ENCODE results near the gene MYZAP. TPM values are rescaled to one million over a fixed set of nuclear protein-coding genes. Genes with fewer than 3 reads are reported as not detected.

The MYZAP gene
- total RNA-seq, 1 donor from 2014 or later, result not detected

DNA sequence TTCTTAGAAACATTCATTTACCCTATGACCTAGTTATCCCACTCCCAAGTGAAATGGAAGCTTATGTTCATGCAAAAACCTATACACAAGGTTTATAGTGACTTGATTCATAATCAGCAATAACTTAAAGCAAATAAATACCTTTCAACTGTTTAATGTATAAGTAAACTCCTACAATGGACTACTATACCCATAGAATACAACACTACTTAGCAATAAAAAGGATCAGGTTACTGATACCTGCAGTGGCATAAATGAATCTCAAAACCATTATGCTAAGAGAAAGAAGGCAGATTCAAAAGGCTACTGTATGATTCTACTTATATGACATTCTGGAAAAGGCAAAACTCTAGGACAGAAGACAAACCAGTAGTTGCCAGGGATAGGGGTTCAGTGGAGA lies 106.5 kb downstream of the MYZAP start:
- peaks cover 35% of the 10 kb centered on the region for H3K27me3 Mint-ChIP-seq
- no peak overlapping the region for H3K4me3 Mint-ChIP-seq
- intact Hi-C loops (cut with micrococcal nuclease), result no loop called here
- no peaks in the 10 kb centered on the region for H3K36me3 Mint-ChIP-seq (ENCODE audit: low read depth)
- no peak overlapping the region for H3K27ac Mint-ChIP-seq
- DNase-seq, result no peak
- no peaks in the 10 kb centered on the region for H3K9me3 Mint-ChIP-seq
- H3K4me1 Mint-ChIP-seq, result peaks cover 6% of the 10 kb centered on the region

DNA sequence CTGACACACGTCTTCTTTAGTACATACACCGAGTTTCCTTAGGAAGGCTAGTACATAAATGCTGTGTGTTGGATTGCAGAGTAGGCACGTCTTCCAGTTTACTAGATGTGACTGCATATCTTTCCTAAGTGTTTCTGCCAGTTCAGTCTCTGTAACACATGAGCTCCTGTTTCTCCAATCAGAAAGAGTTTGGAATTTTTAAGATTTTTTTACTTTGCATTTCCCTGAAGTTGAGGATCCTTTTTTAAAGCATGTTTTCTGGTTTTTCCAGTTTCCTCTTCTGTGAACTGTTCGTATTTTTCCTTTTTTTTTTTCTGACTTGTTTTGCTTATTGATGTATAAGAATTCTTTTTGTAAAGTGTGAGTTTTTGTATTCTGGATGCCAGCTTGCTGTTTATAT lies 107.3 kb downstream of the MYZAP start:
- no peak for DNase-seq
- H3K27ac Mint-ChIP-seq, result no peak overlapping the region
- peaks cover 35% of the 10 kb centered on the region for H3K27me3 Mint-ChIP-seq
- intact Hi-C loops (cut with micrococcal nuclease), result no loop called here
- no peak overlapping the region for H3K4me3 Mint-ChIP-seq
- H3K36me3 Mint-ChIP-seq (ENCODE audit: low read depth), result no peaks in the 10 kb centered on the region
- no peaks in the 10 kb centered on the region for H3K9me3 Mint-ChIP-seq
- peaks cover 12% of the 10 kb centered on the region for H3K4me1 Mint-ChIP-seq

DNA sequence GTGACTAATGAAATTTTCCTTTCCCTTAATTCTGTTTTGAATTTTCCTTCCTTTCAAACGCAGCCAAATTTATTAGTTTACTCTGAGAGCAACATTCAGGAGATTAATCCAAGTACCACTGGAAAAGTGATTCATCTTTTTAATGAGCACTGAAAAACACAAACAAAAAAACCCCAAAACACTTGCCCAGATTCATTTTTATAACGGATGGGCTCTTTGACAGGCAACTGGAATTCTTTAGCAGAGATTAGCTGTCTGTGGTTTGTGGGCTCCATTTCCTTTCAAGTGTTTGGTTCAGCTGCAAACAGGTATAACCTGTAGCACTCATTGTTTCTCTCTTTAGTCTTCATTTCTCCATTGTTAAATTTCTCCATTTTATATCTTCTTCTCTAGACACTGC lies 111.7 kb downstream of the MYZAP start:
- Mint-ChIP-seq H3K4me1 (peaks cover 35% of the 10 kb centered on the region), H3K27me3 (peaks cover 16% of the 10 kb centered on the region), H3K9me3 (no peaks in the 10 kb centered on the region), H3K36me3 (ENCODE audit: low read depth) (peaks cover 5% of the 10 kb centered on the region), H3K27ac (no peak overlapping the region), H3K4me3 (no peak overlapping the region)
- DNase-seq, result peak; percentile 71
- intact Hi-C loops (cut with micrococcal nuclease), result no loop called here

DNA sequence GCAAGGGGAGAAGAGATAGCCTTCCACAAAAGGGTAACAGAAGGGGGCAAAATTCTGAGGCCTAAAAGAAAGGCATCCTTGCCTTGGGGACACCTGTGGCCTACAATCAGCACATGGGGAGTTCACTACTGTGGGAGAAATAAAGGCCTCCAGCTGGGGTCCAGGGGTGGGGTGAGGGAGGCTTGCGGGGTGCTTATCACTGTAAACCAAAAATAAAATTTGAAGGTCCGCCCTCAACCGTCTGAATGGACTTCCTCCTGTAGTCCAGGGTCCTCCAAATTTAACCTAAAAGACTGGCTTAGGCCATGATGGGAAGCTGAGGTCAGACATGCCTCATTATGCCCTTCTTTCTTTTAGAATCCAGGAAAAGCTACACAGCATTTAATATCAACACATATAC lies 112.7 kb downstream of the MYZAP start:
- H3K36me3 Mint-ChIP-seq (ENCODE audit: low read depth), result peaks cover 14% of the 10 kb centered on the region
- intact Hi-C loops (cut with micrococcal nuclease), result no loop called here
- H3K4me3 Mint-ChIP-seq, result no peak overlapping the region
- no peak overlapping the region for H3K27ac Mint-ChIP-seq
- peaks cover 11% of the 10 kb centered on the region for H3K27me3 Mint-ChIP-seq
- no peaks in the 10 kb centered on the region for H3K9me3 Mint-ChIP-seq
- peaks cover 42% of the 10 kb centered on the region for H3K4me1 Mint-ChIP-seq
- DNase-seq, result peak; percentile 48

DNA sequence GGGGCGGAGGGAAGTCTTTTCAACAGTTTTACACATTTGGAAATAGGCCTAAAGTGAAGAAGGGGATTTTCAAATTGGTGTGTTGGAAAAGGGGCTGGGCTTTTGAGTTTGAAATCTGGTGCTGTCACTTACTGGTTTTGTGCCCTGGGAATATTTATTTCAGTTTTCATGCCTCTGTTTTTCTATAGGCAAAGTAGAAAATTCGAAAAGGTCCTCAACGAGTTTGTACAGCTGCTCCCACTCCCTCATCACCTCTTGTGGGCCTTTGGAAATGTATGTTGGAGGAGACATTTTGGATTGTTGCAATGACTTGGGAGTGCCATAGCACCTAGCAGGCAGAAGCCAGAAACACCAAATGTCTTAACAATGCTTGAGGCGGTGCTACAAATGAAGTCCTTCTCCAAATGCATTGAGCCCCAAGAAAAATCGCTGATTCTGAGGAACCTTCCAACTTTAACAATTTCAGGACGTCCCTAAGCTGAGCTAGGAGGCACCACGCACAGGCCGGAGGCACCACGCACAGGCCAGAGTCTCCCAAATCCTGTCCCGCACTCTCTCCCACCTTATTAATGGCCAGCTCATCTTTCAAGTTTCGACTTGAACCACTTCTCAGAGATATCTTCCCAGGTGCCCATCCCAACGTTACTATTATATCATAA lies 114.2 kb downstream of the MYZAP start:
- H3K4me3 Mint-ChIP-seq, result peak overlapping the region; percentile 88
- no peaks in the 10 kb centered on the region for H3K9me3 Mint-ChIP-seq
- H3K36me3 Mint-ChIP-seq (ENCODE audit: low read depth), result peaks cover 25% of the 10 kb centered on the region
- H3K27me3 Mint-ChIP-seq, result peaks cover 8% of the 10 kb centered on the region
- peaks cover 51% of the 10 kb centered on the region for H3K4me1 Mint-ChIP-seq
- peak overlapping the region; percentile 66 for H3K27ac Mint-ChIP-seq
- intact Hi-C loops (cut with micrococcal nuclease), result loop anchor here (1.0 to 5.0 kb wide), 2 partner anchors 145 to 1046 kb away; no protein-coding TSS in a partner anchor
- DNase-seq, result no peak

DNA sequence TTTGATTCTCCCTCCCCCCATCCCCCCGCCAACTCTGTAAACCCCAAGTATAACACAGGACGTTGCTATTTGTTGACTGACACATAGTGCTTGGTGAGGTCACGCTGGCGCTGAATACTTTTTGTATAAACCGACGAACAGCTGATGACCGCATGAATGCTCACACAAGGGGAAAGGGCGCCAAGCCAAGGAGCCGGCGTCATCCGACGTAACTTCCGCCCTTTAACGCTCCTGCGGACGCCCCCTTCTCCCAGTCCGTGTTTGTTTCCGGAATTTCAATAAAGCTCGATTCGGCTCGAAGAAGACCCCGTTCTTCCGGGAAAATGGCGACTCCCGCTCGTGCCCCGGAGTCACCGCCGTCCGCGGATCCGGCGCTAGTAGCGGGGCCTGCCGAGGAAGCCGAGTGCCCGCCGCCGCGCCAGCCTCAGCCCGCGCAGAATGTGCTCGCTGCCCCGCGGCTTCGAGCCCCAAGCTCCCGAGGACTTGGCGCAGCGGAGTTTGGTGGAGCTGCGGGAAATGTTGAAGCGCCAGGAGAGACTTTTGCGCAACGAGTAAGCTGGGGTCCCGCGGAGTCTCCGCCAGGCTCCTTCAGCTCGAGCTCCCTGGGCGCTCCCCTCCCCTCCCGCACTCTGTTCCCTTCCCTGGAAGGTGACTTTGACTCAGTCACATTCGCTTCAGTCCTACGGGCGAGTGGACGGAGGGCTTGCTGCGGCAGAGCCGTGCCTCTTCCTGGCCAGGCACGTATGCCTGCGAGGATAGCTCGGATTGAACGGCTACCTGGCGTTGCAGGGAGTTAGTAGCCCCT lies 114.9 kb downstream of the MYZAP start, which contains the start of gene POLR2M:
Gene POLR2M, plus strand, starts transcription at position 310 of the 805 bp plus-strand sequence. Its CDS starts 129 bp downstream, at position 439.
- H3K4me3 Mint-ChIP-seq, result peak within 1 kb of the TSS; percentile 88
- DNase-seq, result peak; percentile 96
- intact Hi-C loops (cut with micrococcal nuclease), result loop anchor here (1.0 to 5.0 kb wide), 2 partner anchors 145 to 1046 kb away; no protein-coding TSS in a partner anchor
- H3K36me3 Mint-ChIP-seq (ENCODE audit: low read depth), result peaks cover 32% of the 10 kb centered on the region
- H3K27me3 Mint-ChIP-seq, result peaks cover 4% of the 10 kb centered on the region
- peak within 1 kb of the TSS; percentile 66 for H3K27ac Mint-ChIP-seq
- H3K9me3 Mint-ChIP-seq, result no peaks in the 10 kb centered on the region
- H3K4me1 Mint-ChIP-seq, result peaks cover 58% of the 10 kb centered on the region

DNA sequence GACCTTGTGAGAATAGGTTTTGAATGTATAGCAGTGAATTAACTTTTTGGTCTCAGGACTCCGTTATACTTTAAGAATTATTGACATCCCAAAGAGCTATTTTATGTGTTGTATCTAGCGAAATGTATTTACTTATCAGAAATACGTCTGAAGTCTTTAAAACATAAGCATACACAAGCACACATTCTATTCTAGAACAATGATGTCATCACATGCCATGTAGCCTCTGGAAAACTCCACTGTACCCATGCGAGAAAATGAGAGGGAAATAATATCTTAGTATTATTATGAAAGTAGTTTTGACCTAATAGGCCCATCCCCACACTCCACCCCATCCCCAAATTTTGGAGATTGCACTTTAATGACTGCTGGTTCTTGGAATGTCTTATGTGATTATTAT lies 116.3 kb downstream of the MYZAP start:
- Mint-ChIP-seq H3K27ac (no peak overlapping the region), H3K4me1 (peaks cover 60% of the 10 kb centered on the region), H3K4me3 (peak overlapping the region; percentile 88), H3K27me3 (no peaks in the 10 kb centered on the region), H3K36me3 (ENCODE audit: low read depth) (peaks cover 43% of the 10 kb centered on the region), H3K9me3 (no peaks in the 10 kb centered on the region)
- DNase-seq, result peak; percentile 27
- intact Hi-C loops (cut with micrococcal nuclease), result loop anchor here (5.0 kb wide), 1 partner anchor 1044 kb away; no protein-coding TSS in a partner anchor

DNA sequence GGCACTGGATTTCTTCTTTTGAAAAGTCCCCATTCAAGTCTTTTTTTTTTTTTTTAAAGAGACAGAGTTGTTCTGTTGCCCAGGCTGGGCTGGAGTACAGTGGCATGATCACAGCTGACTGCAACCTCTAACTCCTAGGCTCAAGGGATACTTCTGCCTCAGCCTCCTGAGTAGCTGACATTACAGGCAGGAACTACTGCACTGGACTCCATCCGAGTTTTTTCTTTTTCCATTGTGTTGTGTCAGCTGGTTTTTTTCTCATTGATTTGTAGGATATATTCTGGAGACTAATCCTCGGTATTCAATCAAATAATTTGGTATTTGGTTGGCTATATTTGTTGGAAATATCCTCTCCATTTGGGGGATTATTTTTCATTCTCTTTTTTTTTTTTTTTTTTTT lies 126.6 kb downstream of the MYZAP start:
- Mint-ChIP-seq H3K4me3 (no peak overlapping the region), H3K36me3 (ENCODE audit: low read depth) (peaks cover 51% of the 10 kb centered on the region), H3K9me3 (no peaks in the 10 kb centered on the region), H3K27me3 (no peaks in the 10 kb centered on the region), H3K4me1 (peaks cover 2% of the 10 kb centered on the region), H3K27ac (no peak overlapping the region)
- no peak for DNase-seq
- intact Hi-C loops (cut with micrococcal nuclease), result no loop called here

DNA sequence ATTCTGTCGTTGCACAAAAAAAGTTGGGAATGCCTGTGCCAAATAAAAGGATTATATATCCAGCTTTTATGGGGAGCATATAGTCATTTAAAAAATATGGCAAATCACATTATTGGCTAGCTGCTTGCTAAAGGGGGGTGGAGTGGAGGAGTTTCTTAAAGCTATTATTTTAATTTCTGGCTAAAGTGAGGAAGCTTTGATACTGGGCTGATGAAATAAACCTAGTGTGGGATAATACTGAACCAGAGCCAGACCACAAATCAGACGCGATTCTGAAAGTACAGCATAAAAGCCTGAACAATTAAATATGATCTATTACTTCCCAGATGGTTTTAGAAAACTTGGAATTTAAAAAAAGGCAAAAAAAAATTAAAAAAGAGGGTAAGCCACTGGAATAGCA lies 129.2 kb downstream of the MYZAP start:
- Mint-ChIP-seq H3K4me3 (no peak overlapping the region), H3K9me3 (peaks cover 3% of the 10 kb centered on the region), H3K36me3 (ENCODE audit: low read depth) (peaks cover 36% of the 10 kb centered on the region), H3K27ac (no peak overlapping the region), H3K27me3 (no peaks in the 10 kb centered on the region), H3K4me1 (no peaks in the 10 kb centered on the region)
- DNase-seq, result no peak
- intact Hi-C loops (cut with micrococcal nuclease), result no loop called here

DNA sequence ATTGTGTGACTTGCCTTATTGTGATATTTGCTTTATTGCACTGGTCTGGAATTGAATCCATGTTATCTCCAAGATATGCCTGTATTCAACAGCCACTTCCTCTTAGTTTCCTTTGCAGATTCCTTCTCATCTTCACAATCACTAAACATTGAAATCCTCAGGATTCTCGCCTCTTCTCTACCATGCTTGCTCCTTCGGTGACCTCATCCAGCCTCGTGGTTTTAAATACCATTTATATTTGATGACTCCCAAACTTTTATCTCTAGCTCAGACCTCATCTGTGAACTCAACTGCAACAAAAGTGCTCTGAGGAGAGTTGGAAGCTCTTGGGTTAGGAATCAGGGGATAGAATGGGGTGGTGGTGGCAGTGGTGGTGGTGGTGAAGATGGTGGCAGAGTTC lies 134.7 kb downstream of the MYZAP start:
- peaks cover 3% of the 10 kb centered on the region for H3K9me3 Mint-ChIP-seq
- no peaks in the 10 kb centered on the region for H3K4me1 Mint-ChIP-seq
- intact Hi-C loops (cut with micrococcal nuclease), result no loop called here
- no peak overlapping the region for H3K27ac Mint-ChIP-seq
- H3K4me3 Mint-ChIP-seq, result no peak overlapping the region
- no peak for DNase-seq
- H3K27me3 Mint-ChIP-seq, result no peaks in the 10 kb centered on the region
- peaks cover 6% of the 10 kb centered on the region for H3K36me3 Mint-ChIP-seq (ENCODE audit: low read depth)

DNA sequence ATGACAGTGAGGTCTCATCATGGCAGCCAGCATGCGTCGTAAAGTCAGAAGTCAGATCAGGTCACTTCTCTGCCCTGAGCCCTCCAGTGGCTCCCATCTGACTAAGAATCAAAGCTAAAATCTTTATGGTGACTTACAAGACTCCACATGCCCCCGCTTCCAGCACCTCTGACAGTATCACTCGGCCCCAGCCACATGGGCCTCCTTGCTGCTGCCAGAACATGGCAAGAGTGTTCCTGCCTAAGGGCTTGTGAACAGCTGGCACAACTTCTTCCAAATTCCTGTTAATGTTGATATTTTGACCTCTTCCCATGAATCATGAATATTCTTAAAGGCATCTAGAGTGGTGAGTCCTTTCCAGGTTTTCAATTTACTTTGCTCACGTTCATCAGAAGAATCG lies 135.3 kb downstream of the MYZAP start:
- H3K9me3 Mint-ChIP-seq, result peaks cover 3% of the 10 kb centered on the region
- H3K27ac Mint-ChIP-seq, result no peak overlapping the region
- peaks cover 6% of the 10 kb centered on the region for H3K36me3 Mint-ChIP-seq (ENCODE audit: low read depth)
- no peak for DNase-seq
- H3K4me3 Mint-ChIP-seq, result no peak overlapping the region
- no peaks in the 10 kb centered on the region for H3K27me3 Mint-ChIP-seq
- H3K4me1 Mint-ChIP-seq, result no peaks in the 10 kb centered on the region
- intact Hi-C loops (cut with micrococcal nuclease), result no loop called here

DNA sequence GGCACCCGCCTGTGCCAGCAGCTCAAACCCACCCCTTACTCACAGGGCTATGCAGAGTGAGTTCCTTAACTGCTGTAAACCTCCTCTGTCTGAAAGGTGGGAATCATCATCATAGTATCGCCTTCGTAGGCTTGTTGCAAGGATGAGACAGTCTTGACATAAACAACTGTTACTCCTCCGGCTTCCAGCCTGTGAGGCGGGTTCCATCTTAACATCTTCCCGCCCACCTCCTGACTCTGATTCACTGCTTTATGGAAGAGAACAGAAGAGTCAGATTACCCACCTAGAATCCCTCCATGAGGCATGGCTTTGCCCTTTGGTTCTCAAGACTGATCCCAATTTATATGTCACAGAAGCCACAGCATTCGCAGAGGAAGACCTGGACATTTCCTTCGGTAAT lies 136.7 kb downstream of the MYZAP start:
- Mint-ChIP-seq H3K9me3 (peaks cover 3% of the 10 kb centered on the region), H3K4me1 (peaks cover 5% of the 10 kb centered on the region), H3K4me3 (no peak overlapping the region), H3K36me3 (ENCODE audit: low read depth) (peaks cover 2% of the 10 kb centered on the region), H3K27ac (no peak overlapping the region), H3K27me3 (peaks cover 3% of the 10 kb centered on the region)
- intact Hi-C loops (cut with micrococcal nuclease), result no loop called here
- DNase-seq, result no peak

DNA sequence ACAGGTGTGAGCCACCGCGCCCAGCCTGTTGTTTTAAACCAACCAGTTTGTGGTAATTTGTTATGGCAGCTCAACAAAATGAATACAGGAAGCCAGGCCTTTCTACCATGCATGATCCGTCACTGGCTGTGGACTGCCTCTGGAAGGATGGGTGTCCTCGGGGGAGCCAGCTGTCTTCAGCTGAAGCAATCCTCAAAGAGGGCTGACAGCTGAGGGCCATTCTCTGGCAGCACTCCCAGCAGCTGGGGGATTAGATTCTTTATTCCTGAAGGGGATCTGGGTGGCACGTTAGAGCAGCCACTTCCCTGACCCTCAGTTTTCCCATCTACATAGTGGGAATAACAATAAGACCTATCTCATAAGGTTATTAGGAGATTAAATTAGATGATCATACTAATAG lies 139.2 kb downstream of the MYZAP start:
- intact Hi-C loops (cut with micrococcal nuclease), result no loop called here
- no peaks in the 10 kb centered on the region for H3K9me3 Mint-ChIP-seq
- H3K36me3 Mint-ChIP-seq (ENCODE audit: low read depth), result no peaks in the 10 kb centered on the region

DNA sequence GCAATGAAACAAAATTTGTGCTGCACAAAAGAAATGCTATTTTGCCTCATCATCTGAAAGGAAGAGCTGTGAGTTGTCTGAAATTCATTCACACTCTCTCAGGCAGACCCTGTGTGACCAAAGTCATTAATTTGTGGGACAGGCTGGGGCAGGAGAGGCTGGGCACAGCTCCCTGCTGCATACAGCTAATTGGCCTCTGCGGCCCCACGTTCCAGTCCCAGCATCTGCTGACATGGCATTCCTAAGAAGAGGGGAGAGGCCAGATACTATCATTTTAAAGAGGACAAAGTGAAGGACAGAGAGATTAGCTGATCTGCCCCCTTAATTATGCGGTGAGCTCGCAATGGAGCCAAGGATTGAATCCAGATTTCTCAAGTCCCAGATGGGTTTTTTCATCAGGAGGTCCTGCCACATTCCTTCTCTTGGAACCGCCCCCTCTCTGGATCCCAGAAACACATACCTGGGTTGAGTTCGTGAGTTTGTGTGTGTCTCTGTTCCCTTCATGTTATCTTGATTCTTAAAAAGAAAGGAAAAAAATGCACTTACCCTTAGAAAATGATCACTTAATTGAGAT lies 139.9 kb downstream of the MYZAP start:
- intact Hi-C loops (cut with micrococcal nuclease), result loop anchor here (1.0 kb wide), 1 partner anchor 130 kb away; no protein-coding TSS in a partner anchor
- H3K4me1 Mint-ChIP-seq, result peaks cover 5% of the 10 kb centered on the region

More for the DNA sequence above, 139.2 kb downstream of the MYZAP start:
- no peak for DNase-seq
- Mint-ChIP-seq H3K27me3 (peaks cover 3% of the 10 kb centered on the region), H3K27ac (no peak overlapping the region), H3K4me1 (peaks cover 5% of the 10 kb centered on the region), H3K4me3 (no peak overlapping the region)

More for the DNA sequence above, 139.9 kb downstream of the MYZAP start:
- H3K36me3 Mint-ChIP-seq (ENCODE audit: low read depth), result no peaks in the 10 kb centered on the region
- DNase-seq, result no peak
- no peaks in the 10 kb centered on the region for H3K9me3 Mint-ChIP-seq
- peaks cover 3% of the 10 kb centered on the region for H3K27me3 Mint-ChIP-seq
- no peak overlapping the region for H3K27ac Mint-ChIP-seq
- H3K4me3 Mint-ChIP-seq, result no peak overlapping the region

All from activated CD4-positive, alpha-beta T cell treated with anti-CD3 and anti-CD28 coated beads, Interleukin-2, amount 10 ng/mL, durations not matched to agents 24 days and 14 days (primary cell).